ENCODE results near the gene PRR14.

- TF ChIP-seq CTCF (IDR thresholded peaks at IDR 0.05), result no peak
- no peak for TF ChIP-seq POLR2A (IDR thresholded peaks at IDR 0.05)
These were observed 49.7 kb downstream of the PRR14 start for GRCh38 chr16:30700491-30700890.

All from uterus (tissue), 2 donors.